Endometrial microvascular endothelial cells (primary cell): ENCODE data around the gene ARMC9. TPM values are rescaled to one million over a fixed set of nuclear protein-coding genes. Genes with fewer than 3 reads are reported as not detected.
"Not testable (repeated sequence)": the region's sequence is repeated elsewhere in the genome, so short reads cannot be mapped to it uniquely, and the experiment has no call there.

ENCODE experiments used
- in situ Hi-C: cut with HindIII; loops from 2 replicates; pipeline ENCODE4 v1.10.0; 2017; ENCODE audit warnings: low sequenced_read_pairs, low pct_unique_long_range_greater_than_20kb; ENCODE audit errors: inconsistent ontology term
- total RNA-seq: library from RNA; depleted of rRNA; stranded (reverse); fragments of >200 nt; gene quantifications from one replicate; pipeline ENCODE4 v1.2.3, GENCODE V29; 2015; ENCODE audit errors: inconsistent ontology term

The ARMC9 gene
- total RNA-seq: 76.7 TPM

GRCh38 chr2:231198291-231199173 is at the start of gene ARMC9:
Gene ARMC9, plus strand, starts transcription at chr2:231198631. Its CDS starts 7,608 bp downstream, at chr2:231206239.
- in situ Hi-C loops: no loop called here

- in situ Hi-C loops: no loop called here
Observed at GRCh38 chr2:231152800-231153557, 45.5 kb upstream of the ARMC9 start.

- in situ Hi-C loops: no loop called here
Observed at GRCh38 chr2:231159306-231159705, 39.1 kb upstream of the ARMC9 start.

- in situ Hi-C loops: no loop called here
Observed at GRCh38 chr2:231160701-231161100, 37.7 kb upstream of the ARMC9 start.

- in situ Hi-C loops: no loop called here
Observed at GRCh38 chr2:231161252-231161839, 37.1 kb upstream of the ARMC9 start.

- in situ Hi-C loops: no loop called here
Observed at GRCh38 chr2:231161877-231162329, 36.5 kb upstream of the ARMC9 start.

- in situ Hi-C loops: no loop called here
Observed at GRCh38 chr2:231163011-231163410, 35.4 kb upstream of the ARMC9 start.

DNA sequence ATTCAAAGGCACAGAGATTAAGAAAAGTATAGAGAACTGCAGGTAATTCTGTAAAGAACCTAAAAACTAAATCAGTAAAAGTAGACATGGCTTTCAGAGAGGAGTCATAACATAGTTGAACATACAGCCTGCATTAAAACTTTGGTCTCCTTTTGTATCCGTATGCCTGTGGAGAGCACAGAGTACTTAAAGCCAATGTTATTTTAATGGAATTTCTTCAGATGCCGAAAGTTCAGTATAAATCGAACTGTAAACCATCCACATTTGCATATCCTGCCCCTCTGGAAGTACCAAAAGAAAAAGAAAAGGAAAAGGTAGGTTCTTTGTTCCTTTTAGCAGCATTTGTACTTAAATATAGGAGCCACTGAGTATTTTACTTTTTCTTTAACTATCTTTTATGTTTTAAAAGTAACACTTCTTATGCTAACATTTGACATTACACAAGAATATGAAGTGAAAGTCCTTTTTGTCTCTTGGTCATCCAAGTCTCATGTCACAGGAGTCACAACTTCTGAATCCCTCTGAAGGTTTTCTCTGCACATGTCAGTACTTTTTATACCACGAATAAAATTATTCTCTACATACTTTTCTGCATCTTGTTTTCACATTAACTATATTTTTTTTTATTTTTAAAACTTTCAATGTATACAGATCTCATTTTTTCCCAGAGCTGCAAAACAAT is 34.9 kb upstream of the ARMC9 start:
- in situ Hi-C loops: no loop called here

GRCh38 chr2:231167745-231168459 is 30.5 kb upstream of the ARMC9 start:
- in situ Hi-C loops: no loop called here

GRCh38 chr2:231168460-231169139 is 29.8 kb upstream of the ARMC9 start:
- in situ Hi-C loops: no loop called here

DNA sequence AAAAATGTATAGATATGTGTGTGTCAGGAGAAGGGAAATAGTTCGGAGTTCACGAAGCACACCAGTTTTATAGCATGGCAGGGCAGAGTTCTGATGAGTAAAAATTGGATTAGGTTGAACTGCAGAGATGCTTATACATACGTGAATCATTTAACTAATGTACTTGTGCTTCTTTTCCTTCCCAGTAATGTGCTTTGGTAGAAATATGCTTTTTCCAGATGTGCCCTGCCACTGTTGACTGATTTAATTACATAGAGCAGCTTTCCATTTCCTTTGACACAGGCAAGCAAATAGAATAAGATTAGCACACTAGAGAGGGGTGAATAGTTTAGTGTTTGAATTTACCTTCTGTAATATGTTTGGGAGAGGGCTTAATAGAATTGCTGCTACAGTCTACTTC is 28.9 kb upstream of the ARMC9 start:
- in situ Hi-C loops: no loop called here

- in situ Hi-C loops: no loop called here
Observed at GRCh38 chr2:231170055-231170454, 28.4 kb upstream of the ARMC9 start.

GRCh38 chr2:231172025-231172424 is 26.4 kb upstream of the ARMC9 start:
- in situ Hi-C loops: no loop called here

DNA sequence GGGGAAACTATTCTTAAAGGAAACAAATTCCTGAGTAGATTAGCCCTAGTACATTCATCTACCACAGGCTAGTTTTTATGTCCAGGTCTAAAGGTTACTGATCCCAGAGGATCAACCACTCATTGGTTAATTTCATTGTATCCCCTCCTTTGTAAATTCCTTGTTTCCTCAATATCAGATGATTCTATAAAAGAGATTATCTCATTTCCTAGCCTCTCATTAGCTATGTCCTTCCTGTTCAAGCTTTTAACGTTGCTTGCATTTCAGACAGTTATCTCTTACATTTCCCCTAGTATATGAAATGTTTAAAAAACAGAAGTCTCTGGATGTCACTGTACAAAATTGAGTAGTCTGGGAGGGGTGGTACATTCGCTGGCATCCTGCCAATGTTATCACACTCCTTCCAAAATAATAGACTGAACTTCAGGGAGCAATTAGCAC is 24.2 kb upstream of the ARMC9 start:
- in situ Hi-C loops: no loop called here

DNA sequence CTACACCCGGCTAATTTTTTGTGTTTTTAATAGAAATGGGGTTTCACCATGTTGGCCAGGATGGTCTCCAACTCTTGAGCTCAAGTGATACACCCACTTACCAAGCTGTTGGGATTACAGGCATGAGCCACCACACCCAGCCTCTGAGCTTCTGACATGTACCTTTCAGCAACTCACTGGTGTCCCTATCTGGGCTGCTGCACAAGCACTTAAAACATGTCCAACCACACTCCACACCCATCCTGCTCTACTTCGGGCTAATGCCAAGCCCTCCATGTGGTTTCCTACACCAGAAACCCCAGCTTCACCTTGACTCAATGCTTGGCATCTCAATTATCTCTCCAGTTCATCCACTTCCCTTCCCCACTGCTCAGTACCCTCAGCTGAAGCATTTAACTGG is 22.4 kb upstream of the ARMC9 start:
- in situ Hi-C loops: no loop called here

GRCh38 chr2:231177156-231178025 is 21.0 kb upstream of the ARMC9 start:
- in situ Hi-C loops: no loop called here

DNA sequence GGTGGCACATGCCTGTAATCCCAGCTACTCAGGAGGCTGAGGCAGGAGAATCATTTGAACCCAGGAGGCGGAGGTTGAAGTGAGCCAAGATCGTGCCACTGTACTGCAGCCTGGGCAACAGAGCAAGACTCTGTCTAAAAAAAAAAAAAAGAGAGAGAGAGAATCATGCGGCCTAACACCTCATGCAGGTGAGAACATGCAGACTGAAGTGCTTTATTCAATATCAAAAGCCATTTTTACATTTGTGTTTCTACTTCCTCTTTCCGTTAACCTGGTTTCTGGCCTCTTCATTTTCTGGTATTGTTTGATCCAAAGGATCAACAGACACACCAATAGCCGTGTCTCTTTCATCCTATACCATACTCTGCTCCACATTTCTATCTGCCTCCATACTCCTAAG is 19.6 kb upstream of the ARMC9 start:
- in situ Hi-C loops: not testable (repeated sequence)
